Pons (tissue), 1 donor: ENCODE results near the gene RUNX2.

Source experiments
- DNase-seq: peaks from one replicate; pipeline ENCODE4 v3.0.0-alpha.2; 2016; ENCODE audit warnings: low spot score

Gene RUNX2

DNA sequence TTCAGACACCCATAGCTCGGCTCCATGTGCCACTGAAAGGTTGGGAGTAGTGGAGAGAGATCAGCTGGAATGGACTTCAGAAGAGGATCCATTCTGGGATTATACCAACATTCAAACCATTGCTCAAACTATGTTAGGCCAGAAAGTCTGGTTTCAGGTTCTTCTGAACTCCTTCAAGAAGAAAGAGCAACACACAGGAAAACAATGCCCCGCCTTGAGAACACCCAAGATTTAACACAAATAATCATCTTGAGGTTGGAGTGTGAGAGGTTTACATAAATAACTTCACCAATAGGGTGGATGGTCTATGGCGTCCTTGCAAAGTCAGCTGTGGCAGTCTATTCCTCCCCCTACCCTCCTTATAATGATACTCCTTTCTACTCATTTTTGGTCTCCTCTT is 261.2 kb downstream of the RUNX2 start:
- DNase-seq = no peak

DNA sequence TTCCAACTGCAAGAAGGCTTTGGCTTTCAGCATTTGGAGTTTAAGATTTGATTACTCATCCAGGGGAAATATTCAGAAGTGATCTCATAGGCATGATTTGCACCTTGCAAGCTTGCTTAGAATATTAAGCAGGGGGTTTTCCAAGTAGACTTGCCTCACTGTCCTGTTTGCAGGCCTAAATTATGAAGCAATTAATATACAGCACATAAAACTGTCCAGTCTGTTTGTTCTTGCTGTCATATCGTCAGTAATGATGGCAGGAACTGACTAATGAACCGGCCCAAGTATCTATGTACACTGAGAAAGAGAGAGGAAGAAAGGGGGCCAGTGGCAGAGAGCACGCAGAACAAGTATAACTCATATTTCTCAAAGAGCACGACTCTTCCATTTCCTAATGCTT is 262.1 kb downstream of the RUNX2 start:
- DNase-seq = no peak

DNA sequence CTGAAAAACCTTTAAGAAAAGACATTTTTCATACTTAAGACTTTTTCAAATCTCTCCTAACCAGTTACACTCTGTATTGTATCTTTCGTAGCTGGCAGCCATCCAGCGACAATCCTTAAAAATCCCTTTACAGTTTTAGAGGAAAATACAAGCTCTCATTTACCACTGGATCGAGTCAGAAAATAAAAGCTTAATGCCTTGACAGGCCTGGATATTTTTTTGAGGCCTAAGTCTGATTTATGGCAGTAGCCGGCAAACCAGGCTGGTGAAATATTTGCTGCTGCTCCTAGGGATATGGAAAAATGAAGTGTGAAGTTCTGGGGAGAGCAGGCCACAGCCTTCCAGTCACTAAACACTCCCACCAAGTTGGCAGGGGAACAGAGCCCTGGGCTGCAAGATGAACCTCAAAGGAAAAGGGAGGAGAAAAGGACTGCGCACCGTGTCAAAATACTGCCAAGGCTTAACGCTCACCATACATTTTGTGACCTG is 262.6 kb downstream of the RUNX2 start:
- DNase-seq = no peak

DNA sequence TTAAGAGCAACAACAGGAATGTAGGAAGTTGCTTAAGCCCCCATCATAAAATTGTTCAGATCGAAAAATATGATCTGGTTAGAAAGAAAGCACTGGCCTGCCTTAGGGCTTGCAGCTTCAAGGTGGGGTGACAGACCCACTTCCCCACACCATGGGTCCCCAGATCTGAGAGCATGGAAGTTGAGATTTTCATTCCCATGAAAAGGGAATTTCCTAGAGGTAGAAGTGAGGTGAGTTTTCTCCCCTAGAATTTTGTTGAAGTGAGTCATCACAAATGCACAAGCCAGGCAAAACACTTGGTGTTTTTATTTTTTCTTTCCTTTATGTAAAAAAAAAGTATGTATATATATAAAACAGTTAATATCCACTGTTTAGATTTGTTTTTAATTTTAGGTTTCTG is 263.2 kb downstream of the RUNX2 start:
- DNase-seq = no peak

DNA sequence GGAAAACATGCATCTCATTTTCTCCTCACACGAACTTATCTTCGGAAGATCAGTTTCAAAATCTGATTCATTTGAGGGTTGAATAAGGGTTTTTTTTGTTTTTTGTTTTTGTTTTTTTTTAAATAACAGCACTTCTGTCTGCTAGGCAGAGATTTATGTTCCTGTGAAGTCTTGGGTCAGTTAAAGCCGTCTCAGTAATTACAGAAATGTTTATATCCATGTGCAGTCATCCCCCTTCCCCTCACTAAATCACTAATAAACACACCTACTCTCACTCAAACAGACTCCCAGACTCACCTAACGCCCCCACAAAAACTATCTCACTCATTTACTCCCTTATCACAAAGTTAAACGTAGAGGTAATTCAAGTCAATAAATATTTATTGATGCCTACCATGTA is 263.8 kb downstream of the RUNX2 start:
- no peak for DNase-seq

DNA sequence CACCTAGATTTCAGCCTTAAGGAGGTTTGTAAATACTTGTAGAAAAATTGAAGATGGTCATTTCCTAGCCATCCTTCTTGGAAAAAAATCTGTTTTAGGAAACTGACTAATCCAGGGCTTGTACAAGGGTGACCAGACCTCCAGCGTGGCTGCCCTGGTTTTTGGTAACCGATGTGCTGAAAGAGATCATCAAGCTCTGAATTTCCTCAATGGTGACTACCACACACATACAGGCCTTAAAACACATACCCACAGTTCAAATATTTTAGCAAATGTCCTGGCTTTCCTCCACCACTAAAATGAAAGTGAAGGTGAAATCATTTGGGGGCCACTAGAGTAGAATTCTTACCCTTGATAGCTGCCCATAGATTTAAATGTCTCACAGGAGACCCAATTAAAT is 264.9 kb downstream of the RUNX2 start:
- DNase-seq = no peak

DNA sequence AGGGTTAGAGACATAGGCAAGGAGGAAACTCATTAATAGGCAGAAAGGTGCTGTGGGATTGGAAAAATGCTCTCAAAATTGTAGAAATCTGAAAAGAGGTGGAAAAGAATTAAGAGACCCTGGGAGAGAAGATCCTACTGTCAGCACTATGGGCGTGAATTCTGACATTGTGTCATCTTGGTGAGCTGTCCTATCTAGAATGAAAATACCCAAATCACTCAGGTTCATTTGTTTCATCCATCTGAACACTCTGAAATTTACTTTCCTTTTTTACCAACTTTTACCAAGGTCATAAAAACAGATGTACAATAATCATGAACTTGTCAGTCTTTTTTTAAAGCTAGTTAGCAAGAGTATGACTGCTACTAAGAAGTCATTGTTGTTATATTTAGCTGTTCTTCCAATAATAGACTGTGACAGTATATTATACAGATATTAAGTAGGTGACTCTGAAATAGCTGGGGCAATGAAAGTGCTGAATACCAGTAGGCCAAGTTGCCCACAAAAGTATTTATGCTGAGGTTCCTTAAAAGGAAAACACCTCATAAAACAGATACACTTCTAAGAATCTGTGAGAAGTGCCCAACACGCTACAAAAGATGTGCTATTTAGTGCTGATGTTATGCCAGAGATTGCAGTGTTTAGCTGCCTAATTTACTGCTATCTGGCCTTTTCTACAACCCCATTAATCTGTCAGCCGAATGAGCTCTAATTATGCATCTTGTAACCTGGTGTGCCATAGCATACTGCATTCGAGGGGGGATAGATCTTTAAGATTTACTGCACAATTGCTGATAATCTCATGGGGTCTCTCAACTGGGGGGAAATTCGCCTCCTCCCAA is 267.1 kb downstream of the RUNX2 start:
- DNase-seq = no peak

DNA sequence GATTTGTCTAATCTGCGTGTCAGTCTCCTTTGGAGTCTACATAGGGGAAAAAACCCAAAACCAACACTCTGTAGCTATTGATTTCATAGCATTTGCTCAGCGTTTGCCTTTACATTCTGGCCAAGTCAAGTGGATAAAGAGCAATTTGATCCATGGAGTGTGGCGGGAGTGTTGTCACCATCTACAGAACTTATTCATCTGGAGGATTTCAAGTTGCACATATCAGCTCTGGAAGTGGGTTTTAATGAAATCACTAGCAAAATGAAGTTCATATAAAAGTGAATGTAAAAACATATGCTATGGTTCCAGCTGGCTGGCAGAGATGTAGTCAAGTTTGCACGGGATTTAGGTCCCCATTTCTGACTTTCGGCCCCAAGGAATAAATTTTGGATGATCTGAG is 269.3 kb downstream of the RUNX2 start:
- no peak for DNase-seq

DNA sequence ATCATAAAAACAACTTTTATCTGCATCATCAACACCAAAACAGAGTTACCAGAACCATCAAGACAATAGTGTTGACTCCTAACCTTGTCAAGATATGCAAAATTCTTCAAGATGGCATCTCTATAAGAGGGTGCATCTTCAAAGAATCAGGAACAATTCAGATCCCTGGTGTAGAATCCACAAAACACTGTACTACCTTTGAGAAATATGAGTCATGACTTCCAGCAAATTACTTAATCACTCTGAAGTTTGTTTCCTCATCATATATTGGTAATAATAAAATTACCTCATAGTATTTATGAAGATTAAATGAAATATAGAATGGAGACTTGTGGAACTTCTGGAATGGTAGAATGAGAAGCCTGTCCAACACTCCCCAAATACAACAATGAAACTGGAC is 270.9 kb downstream of the RUNX2 start:
- DNase-seq = no peak

DNA sequence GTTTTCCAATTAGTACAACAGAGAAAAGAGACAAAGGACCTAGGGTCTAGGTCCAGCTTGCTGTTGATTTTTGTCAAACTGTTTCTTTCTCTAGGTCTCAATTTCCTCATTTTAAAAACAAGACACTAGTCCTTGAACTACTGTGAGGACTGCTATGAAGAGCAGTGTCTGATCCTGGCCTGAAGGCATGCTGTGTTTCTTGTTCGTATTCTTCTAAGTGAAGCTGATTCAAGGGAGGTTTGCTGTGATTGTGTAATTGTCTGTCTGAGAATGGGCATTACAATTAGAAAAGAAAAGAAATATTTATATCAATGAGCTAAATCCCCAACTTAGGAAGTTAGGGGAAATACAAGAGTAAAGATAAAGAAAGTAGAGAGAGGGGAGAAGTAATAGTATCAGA is 277.8 kb downstream of the RUNX2 start:
- DNase-seq = peak; percentile 3

DNA sequence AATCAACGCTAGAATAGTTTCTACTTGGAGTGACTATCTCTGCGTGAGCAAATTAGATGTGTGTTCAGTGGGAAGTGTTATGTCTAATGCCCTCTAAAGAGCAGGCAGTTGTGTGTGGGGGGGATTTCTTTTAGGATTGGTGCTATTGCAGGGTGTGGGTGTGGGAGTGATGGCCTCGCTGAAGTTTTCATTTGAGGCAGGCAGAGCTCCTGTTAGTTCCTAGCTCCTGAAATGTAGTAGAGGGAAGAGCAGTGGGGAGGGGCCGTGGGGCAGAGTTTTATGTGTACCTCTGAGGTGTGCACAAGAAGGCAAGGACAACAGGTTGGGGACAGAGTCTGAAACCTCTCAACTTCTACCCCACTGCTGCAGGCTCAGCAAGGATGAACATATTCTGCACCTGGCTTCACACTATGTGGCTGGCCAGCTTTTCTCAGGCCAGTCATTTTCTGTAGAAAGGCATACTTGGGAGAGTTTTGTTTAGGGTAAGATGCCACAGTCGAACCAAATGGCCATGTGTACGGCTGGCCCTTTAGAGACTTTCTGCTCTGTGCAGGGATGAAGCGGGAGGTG is 278.8 kb downstream of the RUNX2 start:
- DNase-seq = no peak

DNA sequence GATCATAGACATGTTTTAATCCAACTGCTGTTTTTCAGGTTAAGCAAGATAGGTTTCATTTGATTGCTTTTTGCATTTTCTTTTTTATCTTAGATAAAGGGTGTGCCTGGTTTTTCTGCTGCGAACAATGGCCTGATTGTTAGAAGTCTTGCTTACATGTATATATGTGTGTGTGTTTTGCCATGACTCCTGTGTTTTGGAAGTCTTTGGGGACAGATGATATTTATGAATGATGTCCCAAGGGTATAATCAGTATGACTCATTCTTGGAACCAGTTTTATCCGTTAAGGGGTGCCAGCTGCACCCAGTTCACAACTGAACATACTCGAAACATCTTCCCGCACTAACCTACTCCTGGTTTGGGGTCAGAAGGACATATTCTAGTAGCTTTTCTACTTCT is 279.7 kb downstream of the RUNX2 start:
- DNase-seq = no peak

DNA sequence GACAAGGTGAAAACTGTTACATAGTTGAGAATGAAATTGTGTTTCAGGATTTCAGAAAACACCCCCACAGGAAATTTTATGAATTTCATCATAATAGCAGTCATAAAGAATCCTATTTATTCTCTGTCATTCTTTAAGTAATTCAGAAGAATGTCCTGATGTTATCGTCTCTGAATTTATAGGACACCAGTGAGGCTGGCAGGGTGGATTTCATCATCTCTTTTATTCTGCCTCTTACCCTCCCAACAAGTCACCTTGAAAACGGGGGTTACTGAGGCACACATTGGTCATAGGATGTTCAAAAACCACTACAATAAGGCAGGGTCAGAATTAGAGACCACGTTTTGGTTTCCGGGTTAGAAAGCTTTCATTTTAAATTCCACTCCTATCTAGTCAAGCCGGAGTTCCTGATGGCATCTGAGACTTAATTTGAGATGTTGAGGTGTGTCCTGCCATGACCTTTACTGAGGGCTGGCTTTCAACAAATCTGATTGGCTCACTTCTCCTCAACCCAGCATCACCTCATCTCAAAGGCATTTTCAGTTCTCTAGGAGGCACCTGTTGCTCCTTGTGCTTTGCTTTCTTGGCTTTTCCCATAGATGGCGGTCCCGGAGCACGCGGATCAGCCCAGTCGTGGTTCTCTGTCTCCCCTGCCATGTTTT is 280.3 kb downstream of the RUNX2 start:
- DNase-seq = no peak

DNA sequence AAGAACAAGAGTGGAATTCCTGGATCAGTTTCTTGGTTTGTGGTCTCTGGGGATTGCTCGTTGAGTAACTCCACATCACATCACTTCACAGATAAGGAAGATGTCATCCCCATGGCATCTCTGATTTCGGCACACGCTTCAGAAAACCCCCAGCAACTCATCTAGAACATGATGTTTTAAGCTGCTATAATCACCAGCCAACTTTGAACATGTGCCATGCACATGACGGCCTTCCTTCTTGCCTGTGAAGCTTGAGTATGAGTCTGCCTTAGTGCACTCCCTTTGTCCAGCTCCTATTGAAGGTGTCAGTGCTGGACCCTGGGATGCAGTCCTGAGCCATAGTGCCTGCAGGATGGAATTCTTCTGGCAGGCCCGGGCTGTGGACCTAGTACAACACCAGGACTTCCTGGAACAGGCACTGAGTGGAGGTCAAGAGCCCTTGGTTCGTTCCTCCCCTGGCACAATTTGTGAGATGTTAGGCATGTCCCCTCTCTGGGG is 281.1 kb downstream of the RUNX2 start:
- no peak for DNase-seq

DNA sequence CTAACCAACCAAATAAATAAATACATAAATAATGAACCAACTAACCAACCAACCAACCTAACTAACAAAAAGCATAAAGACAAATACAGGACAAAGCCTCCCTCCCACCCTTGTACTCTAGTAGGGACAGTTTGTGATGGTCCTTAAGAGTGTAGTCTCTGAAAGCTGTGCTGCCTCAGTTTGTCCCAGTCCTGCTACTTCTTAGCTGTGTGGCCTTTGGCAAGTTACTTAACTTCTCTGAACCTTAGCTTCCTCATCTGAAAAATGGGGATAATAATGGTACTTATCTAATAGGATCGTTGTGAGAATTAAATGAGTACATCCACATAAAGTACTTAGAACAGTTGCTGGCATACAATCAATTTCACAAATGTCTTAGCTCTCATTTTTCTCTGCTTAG is 282.2 kb downstream of the RUNX2 start:
- no peak for DNase-seq

DNA sequence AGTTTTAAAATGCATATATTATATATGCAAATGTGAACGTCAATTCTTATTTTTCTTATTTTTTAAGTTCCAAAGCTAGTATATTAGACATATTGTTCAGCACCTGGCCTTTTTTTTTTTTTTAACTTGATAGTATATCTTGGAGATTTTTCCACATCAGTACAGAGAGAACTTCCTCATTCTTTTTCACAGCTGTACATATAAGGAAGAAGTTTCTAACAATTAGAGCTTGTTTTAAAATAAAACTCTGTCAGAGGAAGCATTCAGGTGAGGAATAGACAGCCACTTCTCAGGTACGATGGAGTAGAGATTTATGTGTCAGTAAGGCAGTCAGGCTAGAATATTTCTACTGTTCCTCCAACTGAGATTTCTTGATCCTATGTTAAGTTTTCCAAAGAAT is 282.7 kb downstream of the RUNX2 start:
- DNase-seq = peak; percentile 2

DNA sequence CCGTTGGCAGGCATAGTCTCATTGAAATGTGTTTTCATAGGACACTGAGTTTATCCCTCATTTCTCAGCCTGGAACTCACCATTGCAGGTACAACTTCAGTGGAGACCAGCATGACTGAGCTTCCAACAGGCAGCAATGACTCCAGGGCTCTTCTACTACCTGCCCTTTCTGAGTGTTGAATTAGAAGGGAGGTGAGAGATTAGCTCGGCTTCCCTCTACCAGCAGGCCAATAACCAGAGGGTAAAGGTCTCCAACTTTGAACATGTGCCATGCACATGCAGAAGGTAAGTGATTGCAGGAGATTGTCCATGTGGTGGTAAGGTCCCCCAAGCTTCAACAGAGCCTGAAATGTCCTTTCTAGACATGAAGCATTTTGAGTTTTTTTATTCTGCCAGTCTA is 283.4 kb downstream of the RUNX2 start:
- DNase-seq = no peak

DNA sequence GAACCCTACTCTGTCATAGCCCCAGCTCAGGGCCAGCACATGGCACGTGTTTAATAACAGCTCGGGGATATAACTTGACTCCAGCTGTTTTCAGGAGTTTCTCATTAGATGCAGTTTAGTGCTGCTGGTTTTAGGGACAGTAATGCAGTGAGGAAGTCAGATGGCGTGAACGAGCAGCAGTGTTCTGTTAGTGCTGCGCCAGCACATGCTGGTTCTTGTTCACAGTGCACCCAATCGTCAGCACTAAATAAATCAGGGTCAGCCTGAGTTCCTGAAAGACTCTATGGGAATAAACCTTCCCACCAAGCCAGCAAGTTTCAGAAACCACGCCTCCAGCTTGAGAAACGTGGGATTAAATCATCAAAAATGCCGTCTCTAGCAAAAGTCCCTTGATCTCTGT is 285.5 kb downstream of the RUNX2 start:
- DNase-seq = peak; percentile 45

DNA sequence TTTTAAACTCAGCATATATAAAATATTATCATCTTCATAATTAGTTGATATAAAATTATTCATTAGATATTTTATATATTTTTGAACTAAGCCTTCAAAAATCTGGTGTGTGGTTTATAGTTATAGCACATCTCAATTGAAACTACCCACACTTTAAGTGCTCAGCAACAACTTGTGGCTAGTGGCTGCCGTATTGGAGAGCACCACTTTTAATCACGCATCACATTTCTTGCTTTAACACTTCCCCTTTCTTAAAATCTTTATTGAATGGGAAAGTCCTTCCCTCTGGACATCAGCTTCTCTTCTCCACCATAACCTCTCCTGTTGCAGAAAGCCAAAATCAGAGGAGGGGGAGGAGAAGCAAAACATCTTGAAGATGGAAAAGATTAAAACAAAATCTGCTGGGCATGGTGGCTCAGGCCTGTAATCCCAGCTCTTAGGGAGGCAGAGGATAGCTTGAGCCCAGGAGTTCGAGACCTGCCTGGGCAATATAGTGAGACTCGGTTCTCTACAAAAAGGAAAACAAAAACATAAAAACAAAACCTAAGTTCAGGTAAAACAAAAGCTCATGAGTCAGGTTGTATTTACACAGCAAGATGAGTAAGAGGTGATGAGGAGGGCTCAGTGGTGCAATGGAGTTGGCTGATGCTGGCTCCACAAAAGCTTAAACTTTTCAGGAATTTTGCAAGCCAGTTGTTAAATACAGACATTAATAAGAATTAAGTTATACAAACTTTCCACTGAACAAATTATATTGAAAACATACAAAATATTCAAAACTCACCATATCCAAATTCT is 286.6 kb downstream of the RUNX2 start:
- DNase-seq = no peak

DNA sequence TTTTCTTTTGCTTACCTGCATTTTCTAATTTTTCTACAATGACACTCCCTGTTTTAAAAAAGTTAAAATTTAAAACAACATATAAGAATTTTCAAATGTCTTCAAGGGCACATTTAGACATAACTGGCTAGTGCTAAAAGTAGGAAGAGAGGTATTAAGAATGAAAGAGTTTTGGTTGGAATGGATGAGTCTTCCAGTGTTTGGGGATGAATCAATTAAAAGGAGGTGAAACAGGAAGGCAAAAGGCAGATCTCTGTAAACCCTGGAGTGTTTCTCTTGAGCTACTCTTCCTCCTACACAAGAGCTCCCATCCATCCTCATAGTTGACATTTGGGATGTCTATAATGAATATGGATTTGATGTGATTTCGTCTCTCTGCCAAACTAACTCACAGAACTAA is 288.1 kb downstream of the RUNX2 start:
- no peak for DNase-seq

DNA sequence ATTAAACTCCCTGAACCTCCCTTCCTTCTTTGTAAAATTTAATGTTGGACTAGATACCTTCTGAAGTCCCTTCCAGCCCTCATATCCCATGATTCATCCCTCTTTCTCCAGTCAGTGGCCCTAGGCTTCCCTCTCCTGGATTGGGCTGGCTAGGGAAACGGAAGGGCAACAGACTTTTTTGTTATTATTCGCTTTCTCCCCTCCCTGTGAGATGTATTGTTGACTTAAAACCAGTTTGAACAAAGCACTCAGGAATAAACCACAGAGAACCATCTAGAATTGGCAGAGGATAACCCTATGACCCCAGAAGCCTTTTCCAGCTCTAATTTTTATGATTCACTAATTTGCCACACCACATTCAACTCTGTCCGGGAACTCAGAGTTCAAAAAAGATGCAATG is 289.3 kb downstream of the RUNX2 start:
- DNase-seq = no peak

DNA sequence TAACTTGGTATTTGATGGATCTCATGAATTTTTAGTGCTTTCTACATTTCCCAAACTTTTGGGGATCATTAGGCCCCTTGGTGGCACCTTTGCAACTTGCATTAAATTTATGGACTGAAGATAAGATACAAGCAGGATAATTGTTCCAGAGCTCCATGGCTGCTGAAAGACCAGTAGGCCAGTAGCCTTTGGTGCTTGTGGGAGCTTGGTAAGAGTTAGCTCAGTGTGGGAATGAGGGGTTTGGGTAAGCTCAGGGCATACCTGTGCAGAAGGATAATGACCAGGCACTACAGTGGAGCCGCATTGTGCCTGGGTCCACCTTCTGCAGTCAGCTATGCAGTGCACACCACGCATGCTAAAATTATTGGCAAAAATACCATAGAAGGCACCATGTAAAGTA is 290.1 kb downstream of the RUNX2 start:
- no peak for DNase-seq
